ENCODE results near the gene RERE.
"Not testable (repeated sequence)": the region's sequence is repeated elsewhere in the genome, so short reads cannot be mapped to it uniquely, and the experiment has no call there.

The RERE gene

GRCh38 chr1:8704866-8705506 lies 112.5 kb downstream of the RERE start:
- in situ Hi-C loops (cut with HindIII; ENCODE audit: low pct_ligation_motif_present, low pct_unique_long_range_greater_than_20kb, low sequenced_read_pairs): no loop called here
- DNase-seq: no peak

GRCh38 chr1:8702850-8703810 lies 114.3 kb downstream of the RERE start:
- DNase-seq: peak; percentile 92
- in situ Hi-C loops (cut with HindIII; ENCODE audit: low pct_ligation_motif_present, low pct_unique_long_range_greater_than_20kb, low sequenced_read_pairs): no loop called here

- in situ Hi-C loops (cut with HindIII; ENCODE audit: low pct_ligation_motif_present, low pct_unique_long_range_greater_than_20kb, low sequenced_read_pairs): no loop called here
- DNase-seq: no peak
These were observed 115.0 kb downstream of the RERE start for GRCh38 chr1:8702472-8702849.

DNA sequence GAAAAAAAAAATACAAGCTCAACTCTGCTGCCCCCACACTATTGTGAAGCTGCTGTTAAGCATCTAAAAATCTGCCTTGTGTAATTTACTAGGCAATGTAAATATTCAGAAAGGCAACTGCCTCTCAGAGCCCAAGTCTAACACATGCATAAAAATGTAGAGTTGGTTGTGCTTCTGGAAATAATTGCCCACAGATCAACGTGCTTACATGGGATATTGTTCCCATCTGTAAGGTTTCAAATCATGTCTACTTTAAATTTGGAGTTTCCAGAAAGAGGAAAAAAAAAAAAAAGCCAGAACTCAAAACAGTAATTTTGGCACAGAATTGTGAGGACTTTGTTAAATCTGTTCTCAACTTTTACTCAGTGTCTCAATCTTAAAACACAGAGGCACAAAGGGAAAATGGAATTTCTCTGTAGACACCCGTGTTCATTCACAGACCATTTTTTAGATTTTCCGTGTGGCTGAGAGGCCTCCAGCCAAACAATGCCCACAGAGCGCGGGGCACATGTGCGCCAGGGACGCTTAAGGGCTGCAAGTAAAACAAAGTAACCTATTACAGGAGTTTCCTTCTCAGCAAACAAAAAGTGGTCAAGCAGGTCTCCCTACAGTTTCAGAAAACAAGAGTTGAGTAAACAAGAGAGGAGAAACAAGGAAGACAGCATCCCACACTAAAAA lies 115.5 kb downstream of the RERE start:
- DNase-seq: peak; percentile 52
- in situ Hi-C loops (cut with HindIII; ENCODE audit: low pct_ligation_motif_present, low pct_unique_long_range_greater_than_20kb, low sequenced_read_pairs): no loop called here

- in situ Hi-C loops (cut with HindIII; ENCODE audit: low pct_ligation_motif_present, low pct_unique_long_range_greater_than_20kb, low sequenced_read_pairs): no loop called here
- DNase-seq: no peak
These were observed 117.8 kb downstream of the RERE start for GRCh38 chr1:8699679-8700078.

GRCh38 chr1:8698937-8699447 lies 118.4 kb downstream of the RERE start:
- in situ Hi-C loops (cut with HindIII; ENCODE audit: low pct_ligation_motif_present, low pct_unique_long_range_greater_than_20kb, low sequenced_read_pairs): no loop called here
- no peak for DNase-seq

- in situ Hi-C loops (cut with HindIII; ENCODE audit: low pct_ligation_motif_present, low pct_unique_long_range_greater_than_20kb, low sequenced_read_pairs): no loop called here
- no peak for DNase-seq
These were observed 119.3 kb downstream of the RERE start for GRCh38 chr1:8698012-8698630.

- in situ Hi-C loops (cut with HindIII; ENCODE audit: low pct_ligation_motif_present, low pct_unique_long_range_greater_than_20kb, low sequenced_read_pairs); DNase-seq: not testable (repeated sequence)
These were observed 122.0 kb downstream of the RERE start for GRCh38 chr1:8695442-8695841.

GRCh38 chr1:8693107-8693506 lies 124.3 kb downstream of the RERE start:
- DNase-seq: no peak
- in situ Hi-C loops (cut with HindIII; ENCODE audit: low pct_ligation_motif_present, low pct_unique_long_range_greater_than_20kb, low sequenced_read_pairs): no loop called here

DNA sequence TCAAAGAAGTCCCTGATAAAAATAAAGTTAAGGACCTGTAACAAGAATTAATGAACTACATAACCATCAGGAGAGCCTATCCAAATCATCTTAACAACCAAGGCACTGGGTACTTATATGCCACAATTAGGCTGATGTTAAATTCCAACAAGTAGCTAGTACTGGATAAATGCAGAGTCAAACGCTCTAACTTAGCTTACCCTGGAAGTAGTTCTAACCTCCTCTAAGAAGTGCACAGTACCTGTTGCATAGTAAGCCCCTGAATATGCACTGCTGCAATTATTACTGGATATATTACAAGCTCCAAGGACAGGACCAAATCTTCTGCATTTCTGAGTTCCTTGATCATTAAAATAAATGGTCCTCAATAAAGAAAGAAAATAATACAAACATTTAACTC lies 125.8 kb downstream of the RERE start:
- no peak for DNase-seq
- in situ Hi-C loops (cut with HindIII; ENCODE audit: low pct_ligation_motif_present, low pct_unique_long_range_greater_than_20kb, low sequenced_read_pairs): no loop called here

DNA sequence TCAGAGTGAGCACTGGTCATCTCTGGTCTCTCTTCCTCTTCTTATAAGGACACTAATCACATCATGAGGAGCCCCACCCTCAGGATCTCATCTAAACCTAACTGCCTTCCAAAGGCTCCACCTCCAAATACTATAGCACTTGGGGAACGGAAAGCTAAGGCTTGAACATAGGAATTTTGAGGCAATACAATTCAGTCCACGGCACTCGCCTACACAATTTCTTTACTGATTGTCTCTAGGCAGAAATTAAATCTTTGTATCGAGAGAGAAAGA lies 127.3 kb downstream of the RERE start:
- in situ Hi-C loops (cut with HindIII; ENCODE audit: low pct_ligation_motif_present, low pct_unique_long_range_greater_than_20kb, low sequenced_read_pairs): no loop called here
- no peak for DNase-seq

- DNase-seq: no peak
- in situ Hi-C loops (cut with HindIII; ENCODE audit: low pct_ligation_motif_present, low pct_unique_long_range_greater_than_20kb, low sequenced_read_pairs): no loop called here
These were observed 127.8 kb downstream of the RERE start for GRCh38 chr1:8689431-8690252.

DNA sequence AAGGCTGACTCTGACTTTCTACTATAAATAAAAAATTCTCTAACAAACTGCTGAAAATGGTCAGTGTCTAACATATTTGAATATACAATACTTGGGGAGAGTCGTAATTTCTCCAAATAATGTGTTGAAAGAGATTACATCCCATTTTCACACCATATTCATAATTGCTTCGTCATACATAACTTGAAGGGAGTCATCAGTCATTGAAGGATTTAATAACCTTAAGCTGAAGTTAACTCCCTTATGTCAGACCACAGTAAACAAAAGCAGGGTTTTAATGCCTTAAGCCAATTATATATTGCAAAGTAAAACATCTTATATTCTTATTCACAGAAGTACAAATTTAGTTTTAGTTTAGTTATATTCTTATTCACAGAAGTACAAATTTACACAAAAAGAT lies 129.9 kb downstream of the RERE start:
- DNase-seq: no peak

GRCh38 chr1:8687039-8687438 lies 130.4 kb downstream of the RERE start:
- no peak for DNase-seq
- in situ Hi-C loops (cut with HindIII; ENCODE audit: low pct_ligation_motif_present, low pct_unique_long_range_greater_than_20kb, low sequenced_read_pairs): no loop called here

More for the DNA sequence above, 129.9 kb downstream of the RERE start:
- in situ Hi-C loops (cut with HindIII; ENCODE audit: low pct_ligation_motif_present, low pct_unique_long_range_greater_than_20kb, low sequenced_read_pairs): no loop called here

GRCh38 chr1:8685463-8685862 lies 132.0 kb downstream of the RERE start:
- in situ Hi-C loops (cut with HindIII; ENCODE audit: low pct_ligation_motif_present, low pct_unique_long_range_greater_than_20kb, low sequenced_read_pairs): no loop called here
- no peak for DNase-seq

DNA sequence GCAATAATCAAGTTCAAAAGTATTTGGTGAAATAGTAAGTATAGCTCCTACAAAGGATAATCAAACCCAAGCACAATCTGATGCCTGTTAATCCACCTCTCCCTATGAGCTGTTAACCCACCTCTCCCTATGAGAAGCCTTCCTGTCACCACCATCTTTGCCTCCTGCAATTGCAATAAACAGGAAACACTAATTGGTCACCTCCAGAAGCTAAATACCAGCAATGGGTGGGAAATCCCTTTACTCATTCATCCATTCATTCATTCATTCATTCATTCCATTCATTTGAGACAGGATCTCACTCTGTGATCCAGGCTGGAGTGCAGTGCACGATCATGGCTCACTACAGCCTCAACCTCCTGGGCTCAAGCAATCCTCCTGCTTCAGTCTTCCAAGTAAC lies 132.8 kb downstream of the RERE start:
- no peak for DNase-seq
- in situ Hi-C loops (cut with HindIII; ENCODE audit: low pct_ligation_motif_present, low pct_unique_long_range_greater_than_20kb, low sequenced_read_pairs): no loop called here

DNA sequence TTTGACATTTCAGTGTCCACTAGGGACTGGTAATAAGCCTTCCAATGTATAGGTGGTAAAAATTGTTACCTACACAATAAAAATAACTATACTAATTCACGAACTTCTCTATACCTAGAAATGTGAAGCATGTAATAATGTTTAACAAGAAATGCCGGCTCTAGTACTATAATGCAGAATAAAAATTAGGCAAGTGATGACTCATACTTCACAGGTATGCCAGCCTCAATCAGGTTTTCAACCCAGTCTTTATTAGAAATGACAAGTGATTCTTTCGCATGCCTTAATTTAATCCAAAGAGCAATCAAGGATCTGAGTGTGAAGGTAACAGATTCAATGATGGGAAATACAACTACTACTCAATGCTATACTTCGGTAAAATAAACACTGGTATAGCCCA lies 134.9 kb downstream of the RERE start:
- in situ Hi-C loops (cut with HindIII; ENCODE audit: low pct_ligation_motif_present, low pct_unique_long_range_greater_than_20kb, low sequenced_read_pairs): no loop called here

GRCh38 chr1:8681911-8682310 lies 135.5 kb downstream of the RERE start:
- in situ Hi-C loops (cut with HindIII; ENCODE audit: low pct_ligation_motif_present, low pct_unique_long_range_greater_than_20kb, low sequenced_read_pairs): no loop called here
- no peak for DNase-seq

More for the DNA sequence above, 134.9 kb downstream of the RERE start:
- no peak for DNase-seq
